Lower leg skin (tissue), 4 donors: ENCODE measurements around the gene TNFRSF6B. TPM values are rescaled to one million over a fixed set of nuclear protein-coding genes. Genes with fewer than 3 reads are reported as not detected.

Experiments used
- DNase-seq, 2 donors: peaks; one replicate each; pipeline ENCODE4 v3.0.0-alpha.2; 2019; ENCODE audit warnings: low spot score in 2 of 2
- H3K4me3 ChIP-seq: fragments of 200-600 bp; sonication (generic); 2 replicates; pipeline ENCODE4 v1.5.1; 2017; ENCODE audit warnings: mild to moderate bottlenecking, low read depth; ENCODE audit not compliant: poor library complexity, severe bottlenecking
- CTCF ChIP-seq, 3 donors: fragments of 450-650 bp; IDR thresholded peaks; one replicate each; pipeline ENCODE4 v1.5.1; 2016; ENCODE audit warnings: antibody characterized with exemption in 3 of 3, mild to moderate bottlenecking in 3 of 3, moderate library complexity in 2 of 3
- POLR2A ChIP-seq, 2 donors: fragments of 450-650 bp; IDR thresholded peaks; one replicate each; pipeline ENCODE4 v1.6.1; 2016 to 2017; ENCODE audit warnings: antibody characterized with exemption in 2 of 2, mild to moderate bottlenecking in 1 of 2, moderate library complexity in 1 of 2
- WGBS, 2 donors: methylation state at CpG; one replicate each; pipeline ENCODE4 v1.1.5; 2018; 5-methylcytosine and 5-hydroxymethylcytosine counted together
- intact Hi-C: fragments of 100-400 bp; cut with DNase I; formaldehyde crosslinking; loops from one replicate; pipeline ENCODE4 v1.15.0; 2023; ENCODE audit warnings: low total_unique reads
- total RNA-seq, 4 donors: library from RNA; depleted of rRNA; stranded (reverse); fragments of >200 nt; gene quantifications; one replicate each; pipeline ENCODE4 v1.1.0, GENCODE V29; 2016

TNFRSF6B gene
- total RNA-seq, 4 donors from 2014 or later: 3.0 to 49.5 (median 12.1) TPM

GRCh38 chr20:63673951-63674350 is 22.5 kb upstream of the TNFRSF6B start:
- no peak overlapping the region for H3K4me3 ChIP-seq
- TF ChIP-seq POLR2A (IDR thresholded peaks at IDR 0.05) (no peak), CTCF (IDR thresholded peaks at IDR 0.05) (no peak)
- 93 to 97% methylated on average over 11 to 14 of the region's 14 CpGs for WGBS, 2 donors
- no peak for DNase-seq
- intact Hi-C loops: no loop called here

GRCh38 chr20:63675681-63676368 is 20.6 kb upstream of the TNFRSF6B start:
- H3K4me3 ChIP-seq: no peak overlapping the region
- intact Hi-C loops: no loop called here
- DNase-seq: no peak
- TF ChIP-seq POLR2A (IDR thresholded peaks at IDR 0.05) (no peak), CTCF (IDR thresholded peaks at IDR 0.05) (no peak)
- WGBS, 2 donors: 95 to 96% methylated on average over 19 to 20 of the region's 20 CpGs

DNA sequence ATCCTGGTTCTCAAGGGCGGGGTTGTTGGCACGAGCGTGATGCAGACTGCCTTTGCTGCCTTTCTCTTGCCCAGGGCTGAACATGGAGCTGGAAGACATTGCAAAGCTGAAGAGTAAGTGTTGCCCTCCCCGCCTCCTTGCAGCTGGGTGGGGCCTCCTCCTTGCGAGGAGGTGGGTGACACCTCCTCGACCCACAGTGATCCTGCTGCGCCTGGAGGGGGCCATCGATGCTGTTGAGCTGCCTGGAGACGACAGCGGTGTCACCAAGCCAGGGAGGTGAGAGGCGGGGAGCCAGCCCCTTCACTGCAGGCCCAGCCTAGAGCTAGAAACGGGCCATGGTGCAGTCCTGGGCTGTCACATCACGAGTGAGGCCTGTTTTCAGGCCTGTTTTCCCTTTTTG is 18.4 kb upstream of the TNFRSF6B start:
- intact Hi-C loops: no loop called here
- no peak for TF ChIP-seq CTCF (IDR thresholded peaks at IDR 0.05)
- no peak for TF ChIP-seq POLR2A (IDR thresholded peaks at IDR 0.05)
- H3K4me3 ChIP-seq: no peak overlapping the region
- WGBS, 2 donors: 35 to 51% methylated on average over 9 to 10 of the region's 13 CpGs
- no peak for DNase-seq

GRCh38 chr20:63678667-63679465 is 17.6 kb upstream of the TNFRSF6B start:
- no peak for TF ChIP-seq CTCF (IDR thresholded peaks at IDR 0.05)
- TF ChIP-seq POLR2A (IDR thresholded peaks at IDR 0.05): no peak
- 87 to 89% methylated on average over 37 to 38 of the region's 38 CpGs for WGBS, 2 donors

GRCh38 chr20:63679799-63680305 is 16.6 kb upstream of the TNFRSF6B start:
- H3K4me3 ChIP-seq: no peak overlapping the region
- intact Hi-C loops: no loop called here
- TF ChIP-seq POLR2A (IDR thresholded peaks at IDR 0.05) (no peak), CTCF (IDR thresholded peaks at IDR 0.05) (no peak)
- 64 to 69% methylated on average over 16 to 19 of the region's 19 CpGs for WGBS, 2 donors
- DNase-seq: no peak

More at GRCh38 chr20:63678667-63679465, 17.6 kb upstream of the TNFRSF6B start:
- intact Hi-C loops: no loop called here
- H3K4me3 ChIP-seq: no peak overlapping the region
- no peak for DNase-seq
